GM19467 (cell line): ENCODE results near the gene RPS6KA2.

Source experiments
- ATAC-seq: cut with Tn5 transposase; IDR thresholded peaks from one replicate; pipeline ENCODE4 v1.9.1; 2021; ENCODE audit warnings: mild to moderate bottlenecking, moderate library complexity; ENCODE audit not compliant: unreplicated experiment

The RPS6KA2 gene

GRCh38 chr6:166508726-166509125, 118.3 kb downstream of the RPS6KA2 start:
- ATAC-seq, result no peak

- ATAC-seq, result no peak
Measured at GRCh38 chr6:166507809-166508564, 119.1 kb downstream of the RPS6KA2 start.

- no peak for ATAC-seq
Measured at GRCh38 chr6:166507380-166507779, 119.7 kb downstream of the RPS6KA2 start.

- no peak for ATAC-seq
Measured at GRCh38 chr6:166505133-166505905, 121.7 kb downstream of the RPS6KA2 start.

- no peak for ATAC-seq
Measured at GRCh38 chr6:166504100-166504499, 123.0 kb downstream of the RPS6KA2 start.

DNA sequence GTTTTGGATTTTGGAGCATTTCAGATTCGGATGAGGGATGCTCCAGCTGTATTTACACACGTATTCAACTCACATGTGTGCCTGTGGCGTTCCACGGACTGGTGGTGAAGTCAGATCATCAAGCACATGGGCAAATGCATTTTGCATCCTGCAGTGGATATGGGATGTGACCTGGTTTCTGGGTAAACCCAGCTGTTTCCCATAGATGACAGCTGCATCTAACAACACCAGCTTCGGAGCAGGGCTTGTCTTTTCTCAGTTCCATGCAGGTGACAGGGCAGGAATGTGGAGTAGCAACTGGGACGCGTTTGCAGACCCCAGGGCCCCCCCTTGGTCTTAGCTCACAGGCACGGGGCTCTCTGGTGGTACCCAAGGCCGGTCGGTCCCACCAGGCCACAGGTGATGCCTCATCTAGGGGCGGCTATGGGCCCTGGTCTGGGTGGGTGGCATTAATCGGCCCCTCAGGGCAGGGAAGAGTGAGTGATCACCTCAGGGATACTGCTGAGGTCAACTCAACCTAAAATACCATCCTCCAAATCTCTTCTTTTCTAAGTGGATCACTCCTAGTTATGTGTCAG, 123.8 kb downstream of the RPS6KA2 start:
- ATAC-seq, result no peak

DNA sequence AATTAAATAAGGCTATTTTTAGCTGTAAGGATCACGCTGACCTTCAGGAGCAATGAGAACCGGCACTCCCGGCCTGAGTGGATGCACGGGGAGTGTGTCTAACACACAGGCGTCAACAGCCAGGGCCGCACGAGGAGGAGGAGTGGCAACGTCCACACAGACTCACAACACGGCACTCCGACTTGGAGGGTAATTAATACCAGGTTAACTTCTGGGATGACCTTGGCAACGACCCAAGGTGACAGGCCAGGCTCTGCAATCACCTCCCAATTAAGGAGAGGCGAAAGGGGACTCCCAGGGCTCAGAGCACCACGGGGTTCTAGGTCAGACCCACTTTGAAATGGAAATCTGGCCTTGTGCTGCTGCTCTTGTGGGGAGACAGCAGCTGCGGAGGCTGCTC, 124.6 kb downstream of the RPS6KA2 start:
- no peak for ATAC-seq

DNA sequence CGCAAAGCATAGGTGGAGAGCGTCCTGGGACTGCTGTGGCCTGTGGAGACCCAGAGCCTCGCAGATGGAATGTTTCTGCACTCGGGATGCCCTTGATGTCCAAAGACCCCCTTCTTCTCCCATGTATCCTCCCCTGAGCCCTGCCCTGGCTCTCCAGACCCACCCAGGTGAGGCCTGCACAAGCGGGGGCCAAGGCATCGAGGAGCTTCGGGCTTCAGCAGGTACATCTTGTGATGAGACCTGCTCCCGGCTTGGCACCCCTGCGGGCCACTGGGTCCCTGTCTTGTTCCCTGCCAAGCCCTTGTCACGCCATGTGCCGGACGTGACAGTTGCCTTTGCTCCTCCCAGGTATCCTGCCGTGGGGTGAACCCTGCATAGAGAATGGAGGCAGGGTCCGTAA, 125.8 kb downstream of the RPS6KA2 start:
- no peak for ATAC-seq

- ATAC-seq, result no peak
Measured at GRCh38 chr6:166500246-166500645, 126.8 kb downstream of the RPS6KA2 start.

GRCh38 chr6:166499350-166500163, 127.5 kb downstream of the RPS6KA2 start:
- no peak for ATAC-seq

DNA sequence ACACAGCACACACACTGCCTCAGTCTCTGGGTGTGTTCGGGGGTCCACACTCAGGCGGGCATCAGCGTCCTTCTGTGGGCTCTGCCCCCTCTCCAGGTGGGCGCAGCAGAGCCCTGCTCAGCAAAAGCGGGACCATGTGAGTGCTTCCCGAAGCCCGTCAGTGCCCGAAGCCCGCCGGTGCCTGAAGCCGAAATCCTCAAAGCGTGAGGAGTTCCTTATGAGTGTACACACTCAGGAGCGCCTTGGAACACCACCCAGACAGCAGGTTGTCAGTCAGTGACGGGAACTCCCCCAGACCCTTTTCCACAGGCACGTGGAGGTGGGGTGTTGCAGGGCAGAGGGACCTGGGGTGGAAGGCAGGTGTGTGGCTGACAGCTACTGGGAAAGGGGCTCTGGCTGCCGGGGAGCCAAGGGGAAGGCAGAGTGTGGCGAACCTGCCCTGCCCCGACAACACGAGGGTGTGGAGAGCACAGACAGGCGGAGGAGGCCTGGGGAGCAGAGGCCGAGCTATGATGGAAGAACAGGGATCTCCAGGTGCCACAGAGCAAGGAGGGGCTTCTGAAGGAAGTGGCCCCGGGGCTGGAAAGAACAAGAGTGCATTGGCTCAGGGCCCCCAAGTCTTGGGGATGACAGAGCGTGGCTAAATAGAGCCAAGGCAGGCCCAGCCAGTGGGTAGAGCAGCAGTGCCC, 128.2 kb downstream of the RPS6KA2 start:
- no peak for ATAC-seq

DNA sequence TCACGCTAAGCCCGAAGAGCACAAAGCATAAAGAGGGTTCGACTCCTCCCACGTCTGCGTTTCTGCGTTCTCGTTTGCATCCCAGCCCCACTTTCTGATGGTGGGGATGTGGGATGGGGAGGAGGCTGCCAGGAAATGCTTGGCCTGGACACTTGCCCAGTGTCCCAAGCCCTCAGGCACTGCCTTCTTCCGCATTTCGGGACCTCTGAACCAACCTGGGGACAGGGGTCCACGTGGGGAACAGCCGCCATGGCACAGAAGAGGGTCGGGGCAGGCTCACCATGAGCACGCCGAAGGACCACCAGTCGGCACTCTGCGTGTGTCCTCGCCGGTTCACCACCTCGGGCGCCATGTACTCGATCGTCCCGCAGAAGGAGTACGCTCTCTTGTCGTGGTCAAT, 128.8 kb downstream of the RPS6KA2 start:
- ATAC-seq, result no peak

DNA sequence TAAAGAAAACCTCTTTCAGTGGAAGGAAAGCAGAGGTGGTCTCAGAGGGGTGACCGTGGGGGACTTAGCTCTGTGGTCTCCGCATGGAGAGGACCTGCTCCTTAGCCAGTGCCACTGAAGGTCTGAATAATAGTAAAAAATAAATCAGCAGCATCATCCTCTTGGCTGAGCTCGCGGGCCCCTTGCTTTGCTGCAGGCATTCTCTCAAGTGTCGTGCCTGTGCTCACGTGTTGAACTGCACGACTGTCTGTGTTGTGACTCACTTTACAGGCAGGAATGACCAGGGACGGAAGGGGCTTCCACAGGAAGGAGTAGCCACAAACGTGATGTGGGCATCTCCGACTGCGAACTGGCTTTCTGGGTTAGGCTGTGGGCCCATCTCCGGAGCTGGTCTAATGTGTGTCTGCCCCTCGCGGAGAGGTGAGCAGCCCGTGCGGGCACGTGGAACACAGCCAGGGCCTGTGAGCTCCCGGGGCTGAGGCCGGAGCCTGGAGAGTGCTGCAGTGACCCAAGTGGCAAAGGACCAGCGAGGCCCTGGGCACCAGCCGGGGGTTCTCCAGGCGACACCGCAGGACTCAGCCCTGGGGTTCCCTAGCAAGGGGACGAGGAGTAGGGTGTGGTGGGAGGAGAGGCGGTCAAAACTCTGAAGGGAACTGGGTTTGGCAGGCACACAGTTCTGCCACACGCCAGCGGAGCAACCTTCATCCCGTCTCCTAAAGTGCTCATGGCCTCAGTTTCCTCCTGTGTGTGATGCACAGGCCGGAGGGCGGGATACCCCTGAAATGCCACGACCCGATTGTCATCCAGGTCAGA, 129.8 kb downstream of the RPS6KA2 start:
- ATAC-seq, result no peak

GRCh38 chr6:166496460-166496859, 130.6 kb downstream of the RPS6KA2 start:
- no peak for ATAC-seq

DNA sequence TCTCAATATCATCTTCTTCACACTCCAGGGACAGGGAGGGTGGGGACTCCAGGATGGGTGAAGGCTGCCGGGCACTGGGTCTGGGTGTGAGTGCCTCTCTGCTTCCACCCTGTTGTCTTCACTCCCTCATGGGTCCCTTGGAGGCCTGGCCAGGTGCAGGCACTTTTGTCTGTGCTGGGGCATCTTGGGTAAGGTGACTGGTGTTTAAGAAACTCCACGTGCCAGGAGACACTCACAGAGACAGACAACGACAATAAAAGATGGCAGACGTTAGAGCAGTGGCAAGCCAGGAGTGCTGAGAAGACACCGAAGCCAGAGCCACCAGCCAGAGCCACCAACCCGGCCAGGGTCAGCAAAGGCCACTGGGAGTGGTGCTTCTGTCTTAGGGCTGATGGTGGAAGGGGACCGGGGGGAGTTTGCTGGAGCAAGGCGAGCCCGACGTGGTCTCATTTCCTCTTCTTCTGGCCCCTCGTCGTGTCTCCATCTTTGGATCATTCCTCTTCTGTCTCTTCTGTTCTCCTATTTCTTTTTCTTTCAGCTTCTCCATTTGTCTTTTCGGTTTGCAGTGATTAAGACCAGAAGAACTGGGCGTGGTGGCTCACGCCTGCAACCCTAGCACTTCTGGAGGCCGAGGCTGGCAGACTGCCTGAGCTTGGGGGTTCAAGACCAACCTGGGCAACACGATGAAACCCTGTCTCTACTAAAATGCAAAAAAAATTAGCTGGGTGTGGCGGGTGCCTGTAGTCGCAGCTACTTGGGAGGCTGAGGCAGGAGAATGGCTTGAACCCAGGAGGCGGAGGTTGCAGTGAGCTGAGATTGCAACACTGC, 131.3 kb downstream of the RPS6KA2 start:
- no peak for ATAC-seq

- ATAC-seq, result no peak
Measured at GRCh38 chr6:166494757-166495486, 132.1 kb downstream of the RPS6KA2 start.

GRCh38 chr6:166494101-166494441, 133.0 kb downstream of the RPS6KA2 start:
- no peak for ATAC-seq

GRCh38 chr6:166493427-166494100, 133.5 kb downstream of the RPS6KA2 start:
- ATAC-seq, result no peak
